GM10847 (cell line): Measurements from ENCODE around the gene VIL1.

ENCODE experiments used
- POLR2A ChIP-seq: IDR thresholded peaks from 2 replicates; pipeline ENCODE4 v1.6.1; 2011; ENCODE audit not compliant: insufficient read length; ENCODE audit errors: extremely low read depth

The VIL1 gene

DNA sequence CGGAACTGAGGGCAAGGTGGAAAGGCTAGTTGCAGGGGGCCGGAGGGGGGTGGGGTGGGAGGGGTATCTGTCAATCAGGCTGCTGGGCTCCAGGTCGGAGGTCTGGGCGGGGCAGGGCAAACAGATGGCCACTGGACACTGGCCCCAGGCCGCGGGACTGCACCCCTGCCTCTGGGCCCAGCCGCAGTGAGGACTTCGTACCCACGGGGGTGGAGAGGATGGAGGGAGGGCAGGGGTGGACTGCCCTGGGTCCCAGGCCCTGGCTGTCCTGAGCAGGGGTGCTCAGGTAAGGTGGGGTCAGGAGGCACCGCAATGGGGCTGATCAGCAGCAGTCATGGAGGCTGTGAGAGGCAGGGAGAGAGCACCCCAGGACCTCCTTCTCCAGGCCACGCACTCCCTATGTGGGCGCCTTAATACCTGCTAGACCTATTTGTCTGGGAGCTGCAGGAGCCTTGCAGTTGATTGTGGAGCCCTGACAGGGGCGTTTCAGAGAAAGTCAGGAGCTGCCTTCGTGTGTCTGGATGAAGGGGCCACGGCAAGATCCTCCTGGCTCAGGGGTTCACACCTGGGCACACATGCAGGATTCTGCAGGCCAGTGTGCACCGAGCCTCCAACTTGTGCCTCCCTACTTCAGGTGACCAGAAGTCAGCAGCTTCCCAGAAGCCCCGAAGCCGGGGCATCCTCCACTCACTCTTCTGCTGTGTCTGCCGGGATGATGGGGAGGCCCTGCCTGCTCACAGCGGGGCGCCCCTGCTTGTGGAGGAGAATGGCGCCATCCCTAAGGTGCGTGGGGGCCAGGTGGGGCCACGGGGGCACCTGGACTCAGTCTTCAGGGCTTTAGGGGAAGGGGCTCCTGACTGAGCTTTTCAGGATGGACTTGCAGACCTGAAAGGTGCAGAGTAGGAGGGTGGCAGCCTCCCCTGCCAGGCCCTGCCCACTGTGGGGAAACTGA is 17.7 kb upstream of the VIL1 start:
- TF ChIP-seq POLR2A = no peak

DNA sequence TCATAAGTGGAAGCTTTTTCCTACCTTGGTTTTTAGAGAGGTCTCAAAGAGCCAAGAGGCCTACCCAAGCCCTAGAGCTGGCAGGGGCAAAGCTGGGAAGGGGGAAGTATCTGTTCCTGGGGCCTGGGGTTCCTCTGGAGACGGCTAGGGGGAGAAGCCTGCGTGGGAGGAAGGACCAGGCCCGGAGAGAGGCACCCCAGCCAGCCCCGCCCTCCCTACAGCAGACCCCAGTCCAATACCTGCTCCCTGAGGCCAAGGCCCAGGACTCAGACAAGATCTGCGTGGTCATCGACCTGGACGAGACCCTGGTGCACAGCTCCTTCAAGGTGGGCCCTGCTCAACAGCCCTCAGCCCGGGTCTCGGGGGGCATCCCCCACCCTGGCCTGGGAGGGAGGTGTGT is 17.0 kb upstream of the VIL1 start:
- TF ChIP-seq POLR2A = no peak

DNA sequence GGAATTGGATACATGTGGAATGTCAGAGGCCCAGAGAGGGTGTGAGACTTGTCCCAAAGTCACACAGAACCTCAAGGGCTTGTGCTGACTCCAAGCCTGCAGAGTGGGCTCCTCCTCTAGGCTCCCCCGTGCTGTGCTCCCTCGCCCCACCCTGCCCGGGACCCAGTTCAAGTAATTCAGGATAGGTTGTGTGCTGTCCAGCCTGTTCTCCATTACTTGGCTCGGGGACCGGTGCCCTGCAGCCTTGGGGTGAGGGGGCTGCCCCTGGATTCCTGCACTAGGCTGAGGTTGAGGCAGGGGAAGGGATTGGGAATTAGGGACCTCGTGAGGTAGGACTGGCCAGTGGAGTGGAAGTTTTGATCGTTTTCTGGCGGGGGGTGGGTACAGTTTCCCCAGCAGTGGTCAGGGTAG is 16.4 kb upstream of the VIL1 start:
- TF ChIP-seq POLR2A = no peak

DNA sequence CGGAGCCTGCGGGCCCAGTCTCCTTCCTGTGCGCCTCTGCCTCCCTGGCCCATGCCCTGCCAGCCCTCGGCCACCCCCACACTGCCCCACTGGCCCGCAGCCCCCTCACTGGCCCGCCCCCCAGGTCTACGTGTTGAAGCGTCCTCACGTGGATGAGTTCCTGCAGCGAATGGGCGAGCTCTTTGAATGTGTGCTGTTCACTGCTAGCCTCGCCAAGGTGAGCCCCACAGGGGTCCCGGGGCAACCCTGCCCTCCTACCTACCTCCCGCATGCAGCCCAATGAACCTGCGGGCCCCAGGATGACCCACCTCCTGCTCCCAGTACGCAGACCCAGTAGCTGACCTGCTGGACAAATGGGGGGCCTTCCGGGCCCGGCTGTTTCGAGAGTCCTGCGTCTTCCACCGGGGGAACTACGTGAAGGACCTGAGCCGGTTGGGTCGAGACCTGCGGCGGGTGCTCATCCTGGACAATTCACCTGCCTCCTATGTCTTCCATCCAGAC is 16.0 kb upstream of the VIL1 start:
- TF ChIP-seq POLR2A = no peak

DNA sequence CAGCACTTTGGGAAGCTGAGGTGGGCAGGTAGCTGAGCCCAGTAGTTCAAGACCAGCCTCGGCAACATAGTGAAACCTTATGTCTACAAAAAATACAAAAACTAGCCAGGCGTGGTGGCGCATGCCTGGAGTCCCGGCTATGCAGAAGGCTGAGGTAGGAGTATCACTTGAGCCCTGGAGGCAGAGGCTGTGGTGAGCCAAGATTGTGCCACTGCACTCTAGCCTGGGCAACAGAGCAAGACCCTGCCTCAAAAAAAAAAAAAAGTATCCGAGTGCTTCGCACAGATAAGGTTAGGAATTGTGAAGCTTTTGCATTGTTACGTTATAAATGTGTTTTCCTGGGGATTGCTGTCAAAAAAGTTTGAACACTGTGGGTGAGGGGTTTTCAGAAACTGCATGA is 15.1 kb upstream of the VIL1 start:
- TF ChIP-seq POLR2A = no peak

GRCh38 chr2:218404351-218405085 is 14.4 kb upstream of the VIL1 start:
- TF ChIP-seq POLR2A = no peak

DNA sequence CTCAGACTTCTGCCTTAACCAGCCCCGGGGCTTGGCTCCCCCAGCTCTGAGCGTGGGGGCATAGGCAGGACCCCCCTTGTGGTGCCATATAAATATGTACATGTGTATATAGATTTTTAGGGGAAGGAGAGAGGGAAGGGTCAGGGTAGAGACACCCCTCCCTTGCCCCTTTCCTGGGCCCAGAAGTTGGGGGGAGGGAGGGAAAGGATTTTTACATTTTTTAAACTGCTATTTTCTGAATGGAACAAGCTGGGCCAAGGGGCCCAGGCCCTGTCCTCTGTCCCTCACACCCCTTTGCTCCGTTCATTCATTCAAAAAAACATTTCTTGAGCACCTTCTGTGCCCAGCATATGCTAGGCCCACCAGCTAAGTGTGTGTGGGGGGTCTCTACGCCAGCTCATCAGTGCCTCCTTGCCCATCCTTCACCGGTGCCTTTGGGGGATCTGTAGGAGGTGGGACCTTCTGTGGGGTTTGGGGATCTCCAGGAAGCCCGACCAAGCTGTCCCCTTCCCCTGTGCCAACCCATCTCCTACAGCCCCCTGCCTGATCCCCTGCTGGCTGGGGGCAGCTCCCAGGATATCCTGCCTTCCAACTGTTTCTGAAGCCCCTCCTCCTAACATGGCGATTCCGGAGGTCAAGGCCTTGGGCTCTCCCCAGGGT is 13.7 kb upstream of the VIL1 start:
- no peak for TF ChIP-seq POLR2A

DNA sequence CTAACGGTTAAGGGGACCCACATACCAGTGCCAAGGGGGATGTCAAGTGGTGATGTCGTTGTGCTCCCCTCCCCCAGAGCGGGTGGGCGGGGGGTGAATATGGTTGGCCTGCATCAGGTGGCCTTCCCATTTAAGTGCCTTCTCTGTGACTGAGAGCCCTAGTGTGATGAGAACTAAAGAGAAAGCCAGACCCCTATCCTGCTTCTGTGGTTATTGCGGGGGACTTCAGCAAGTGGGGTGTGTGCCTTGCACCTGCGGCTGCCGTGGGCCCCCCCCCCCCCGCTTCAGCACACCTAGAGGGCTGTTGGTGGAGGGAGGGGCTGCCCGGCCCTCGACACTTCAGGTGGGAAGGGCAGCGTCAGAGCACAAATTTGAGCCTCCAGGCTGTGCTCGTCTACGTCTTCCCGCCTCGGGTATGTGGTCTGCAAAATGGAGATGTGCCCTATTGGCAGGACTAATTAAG is 13.1 kb upstream of the VIL1 start:
- TF ChIP-seq POLR2A = no peak

DNA sequence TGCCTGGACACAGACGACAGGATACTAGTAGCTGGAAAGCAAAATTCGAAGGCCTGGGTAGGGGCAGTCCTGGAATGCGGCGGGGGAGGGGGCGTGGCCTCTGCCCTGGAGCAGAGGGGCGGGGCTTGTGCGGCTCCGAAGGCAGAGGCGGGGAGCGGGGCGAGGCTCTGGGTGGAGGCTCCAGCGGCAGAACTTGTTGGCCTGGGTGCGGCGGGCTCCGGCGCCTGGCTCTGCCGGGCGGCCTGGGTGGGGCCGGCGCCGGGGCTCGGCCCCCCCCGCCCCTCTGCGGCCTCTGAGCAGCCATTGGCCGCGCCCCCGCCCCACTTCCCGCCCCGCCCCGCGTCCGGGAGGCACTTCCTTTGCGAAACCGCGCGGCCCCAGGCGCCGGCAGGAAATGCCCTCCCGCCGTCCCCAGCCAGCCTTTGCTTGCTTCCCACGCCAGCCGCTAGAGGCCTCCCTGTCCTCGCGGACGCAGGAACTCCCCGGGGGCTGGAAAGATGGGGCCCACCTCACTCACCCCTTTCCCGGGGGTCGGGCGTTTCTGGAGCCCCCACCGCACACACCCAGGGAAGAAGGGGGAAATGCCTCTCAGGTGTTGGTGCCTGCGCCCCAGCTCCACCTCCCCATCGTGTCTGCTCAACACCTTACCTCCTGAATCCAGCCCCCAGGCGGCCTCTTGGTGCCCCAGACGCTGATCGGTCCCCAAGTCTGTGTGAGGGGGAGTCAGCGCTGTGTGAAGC is 12.5 kb upstream of the VIL1 start:
- TF ChIP-seq POLR2A = no peak

- TF ChIP-seq POLR2A = no peak
Observed at GRCh38 chr2:218406949-218407618, 11.8 kb upstream of the VIL1 start.

DNA sequence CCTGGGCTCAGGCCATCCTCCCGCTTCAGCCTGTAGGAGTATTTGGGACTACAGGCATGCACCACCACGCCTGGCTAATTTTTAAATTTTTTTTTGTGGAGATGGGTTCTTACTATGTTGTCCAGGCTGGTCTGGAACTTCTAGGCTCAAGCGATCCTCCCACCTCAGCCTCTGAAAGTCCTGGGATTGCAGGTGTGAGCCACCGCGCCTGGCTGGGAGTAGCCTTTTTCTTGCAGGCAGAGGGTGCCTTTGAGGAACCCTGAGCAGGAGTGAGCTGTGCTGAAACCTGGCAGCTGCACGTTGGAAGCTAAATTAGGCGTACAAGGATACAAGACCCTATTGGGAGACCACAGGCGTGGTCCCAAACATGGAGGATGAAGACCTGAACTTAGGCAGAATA is 11.2 kb upstream of the VIL1 start:
- TF ChIP-seq POLR2A = no peak

DNA sequence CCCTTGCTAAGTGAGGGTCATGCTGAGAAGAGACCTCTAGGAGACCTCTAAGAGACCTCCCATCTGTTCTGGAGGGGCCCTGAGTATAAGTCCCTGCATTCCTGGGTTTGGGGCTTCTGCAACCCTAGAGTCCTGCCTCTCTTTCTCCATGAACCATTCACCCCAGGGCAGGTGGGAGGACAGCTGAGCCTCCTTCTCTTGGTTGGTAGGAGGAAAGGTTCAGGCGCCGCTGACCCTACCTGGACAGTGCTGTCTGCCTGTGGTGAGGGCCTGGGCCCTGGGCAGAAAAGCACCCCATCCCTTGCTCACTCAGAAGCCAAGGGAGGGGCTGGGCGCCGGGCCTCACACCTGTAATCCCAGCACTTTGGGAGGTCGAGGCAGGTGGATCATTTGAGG is 604 bp upstream of the VIL1 start:
- TF ChIP-seq POLR2A = no peak

GRCh38 chr2:218419630-218420216 is 800 bp downstream of the VIL1 start:
- TF ChIP-seq POLR2A = no peak

DNA sequence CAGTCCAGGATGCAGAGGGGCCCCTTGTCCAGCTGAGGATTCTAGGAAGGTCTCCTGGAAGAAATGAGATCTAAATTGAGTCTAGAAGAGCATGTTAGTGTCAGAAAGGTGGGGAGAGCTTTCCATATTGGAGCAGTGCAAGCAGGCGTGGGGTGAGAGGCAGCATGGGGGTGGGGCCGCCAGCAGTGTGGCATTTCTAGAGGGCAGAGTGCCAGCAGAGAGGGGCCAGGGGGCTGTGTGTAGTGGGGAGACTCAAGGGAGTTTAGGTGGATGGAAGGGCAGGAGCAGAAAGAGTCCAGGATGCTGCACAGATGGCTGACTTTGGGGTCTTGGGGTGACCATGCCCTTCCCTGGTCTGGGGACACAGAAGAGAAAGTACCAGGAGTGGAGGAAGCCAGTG is 2.1 kb downstream of the VIL1 start:
- no peak for TF ChIP-seq POLR2A

DNA sequence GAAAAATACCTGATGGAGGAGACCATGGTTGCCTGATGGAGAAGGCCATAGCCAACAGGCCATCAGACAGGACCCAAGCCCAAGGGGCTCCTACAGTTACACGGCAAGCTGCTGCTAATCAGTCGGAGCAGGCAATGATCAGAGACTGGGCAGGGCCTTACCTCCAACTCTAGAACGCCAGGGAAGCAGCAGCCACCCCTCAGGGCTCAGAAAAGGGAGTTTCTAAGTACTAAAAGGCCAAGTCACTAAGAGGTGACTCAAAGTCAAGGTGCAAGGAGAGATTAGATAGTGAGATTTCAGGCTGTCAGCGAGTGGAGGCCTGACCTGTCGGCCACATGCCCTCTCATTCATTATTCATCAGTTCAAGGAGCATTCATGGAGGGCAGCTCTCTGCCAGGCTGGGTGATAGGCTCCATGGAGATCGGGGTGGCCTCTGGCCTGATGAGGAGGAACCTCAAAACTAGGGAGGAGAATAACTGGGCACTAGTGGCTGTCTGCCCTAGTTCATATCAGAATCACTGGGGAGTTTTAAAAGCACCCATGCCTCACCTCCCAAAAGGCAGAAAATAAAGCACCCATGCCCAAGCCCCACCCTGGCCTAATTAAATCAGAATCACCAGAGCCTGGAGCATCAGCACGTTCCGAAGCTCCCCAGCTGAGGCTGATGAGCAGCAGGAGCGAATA is 3.6 kb downstream of the VIL1 start:
- TF ChIP-seq POLR2A = no peak
